GM21423 (cell line): Measurements from ENCODE around the gene CCR9.
"Not testable (repeated sequence)": the region's sequence is repeated elsewhere in the genome, so short reads cannot be mapped to it uniquely, and the experiment has no call there.

Source experiments
- ATAC-seq: cut with Tn5 transposase; IDR thresholded peaks from one replicate; pipeline ENCODE4 v1.9.1; 2021; ENCODE audit warnings: mild to moderate bottlenecking, moderate library complexity; ENCODE audit not compliant: unreplicated experiment

Gene CCR9

GRCh38 chr3:45885979-45886705 lies at the start of gene CCR9:
TSS of gene CCR9 (plus strand) at chr3:45886543. CDS start at chr3:45894934, 8,391 bp downstream.
- ATAC-seq = no peak

DNA sequence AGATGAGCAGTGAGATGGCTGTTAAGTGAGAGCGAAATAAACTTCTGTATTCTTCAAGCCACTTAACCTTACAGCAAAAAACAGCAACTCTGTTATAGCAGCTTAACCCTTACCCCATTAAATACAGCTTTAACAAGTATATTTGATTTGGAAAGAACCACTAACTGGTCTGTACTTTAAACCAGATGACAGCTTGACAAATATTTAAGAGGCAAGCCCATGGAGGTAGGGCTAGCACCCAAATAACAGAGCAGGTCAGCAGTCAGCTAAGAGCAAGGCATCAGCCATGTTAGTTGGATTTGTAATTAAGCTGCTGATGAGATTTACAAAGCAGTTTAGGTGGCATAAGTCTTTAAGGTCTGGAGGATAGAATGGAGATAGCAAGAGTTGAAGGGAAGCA lies 47.9 kb upstream of the CCR9 start:
- ATAC-seq = no peak

- ATAC-seq = peak; percentile 18
Measured at GRCh38 chr3:45841420-45841756, 45.0 kb upstream of the CCR9 start.

DNA sequence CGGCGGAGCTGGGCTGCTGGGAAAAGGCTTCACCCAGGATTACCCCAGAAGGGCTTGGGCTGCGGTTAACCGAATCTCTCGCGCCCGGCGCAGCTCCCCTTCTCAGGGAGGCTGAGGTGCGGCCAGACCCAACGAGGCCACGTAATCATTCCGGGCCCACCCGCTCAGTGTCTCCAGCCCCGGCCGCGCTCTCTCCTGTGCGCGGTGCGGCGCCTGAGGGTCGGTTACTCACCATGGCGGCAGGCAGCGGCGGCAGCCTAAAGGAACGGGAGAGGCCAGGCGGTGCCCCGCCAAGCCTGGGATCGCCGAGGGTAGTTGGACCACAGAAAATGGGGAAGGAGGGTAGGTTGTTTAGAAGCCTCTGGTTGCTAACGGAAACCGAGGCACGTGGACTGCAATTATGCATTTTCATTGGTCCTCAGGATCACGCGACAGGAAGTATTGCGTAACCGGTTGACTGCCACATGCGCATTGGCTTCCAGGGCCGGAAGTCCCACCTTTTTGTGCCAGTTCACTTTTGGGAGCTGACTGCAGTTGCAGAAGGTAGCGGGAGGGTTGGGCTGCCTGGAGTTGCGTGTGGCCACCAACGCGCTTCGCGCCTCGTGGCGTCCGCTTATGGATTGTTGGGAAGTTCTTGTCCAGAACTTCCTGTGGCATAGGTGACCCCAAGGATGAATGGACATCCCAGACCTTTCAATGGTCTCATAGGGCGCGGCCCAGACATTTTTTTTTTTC lies 44.4 kb upstream of the CCR9 start, which contains the start of gene LZTFL1:
Gene LZTFL1, minus strand, starts transcription at position 363 of the 735 bp plus-strand sequence. Its CDS starts 128 bp downstream, at position 235.
- peak; percentile 87 for ATAC-seq

GRCh38 chr3:45842851-45843625 lies 43.3 kb upstream of the CCR9 start:
- no peak for ATAC-seq

GRCh38 chr3:45844616-45845015 lies 41.7 kb upstream of the CCR9 start:
- no peak for ATAC-seq

DNA sequence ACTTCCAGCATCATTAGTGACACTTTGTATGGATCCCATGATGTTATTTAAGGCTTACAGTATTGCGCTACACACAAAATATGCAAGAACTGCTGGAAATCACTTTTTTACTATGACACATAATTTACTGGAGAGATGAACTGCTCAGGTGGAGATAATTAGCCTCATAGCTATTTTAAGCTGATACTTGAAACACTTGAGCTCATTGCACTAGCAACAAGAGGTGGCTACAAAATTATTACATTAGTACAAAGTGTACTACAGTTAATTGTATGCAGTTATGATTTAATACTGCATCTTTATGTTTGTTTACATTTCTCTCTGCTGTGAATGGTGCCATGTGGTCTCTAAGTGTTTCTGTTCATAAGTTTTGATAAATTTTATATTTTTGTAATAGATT lies 38.0 kb upstream of the CCR9 start:
- ATAC-seq = no peak

DNA sequence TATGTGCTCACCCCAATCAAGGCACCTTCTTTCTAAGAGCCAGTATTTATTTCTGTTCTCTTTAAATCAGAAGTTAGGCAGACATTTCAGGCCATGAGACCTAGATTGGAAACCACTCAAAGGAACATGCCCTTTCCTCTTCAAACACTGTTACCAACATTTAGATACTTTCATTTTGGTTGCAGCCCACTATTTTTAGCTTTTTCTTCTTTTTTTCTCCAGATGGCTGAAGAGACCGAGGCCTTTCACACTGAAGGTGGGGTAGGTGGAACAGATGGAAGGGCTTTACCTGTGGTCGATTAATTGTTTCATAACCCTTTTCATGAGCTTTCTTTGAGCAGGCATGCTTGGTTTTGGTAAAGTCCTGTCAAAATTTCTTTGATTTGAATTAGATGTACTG lies 33.5 kb upstream of the CCR9 start:
- no peak for ATAC-seq

DNA sequence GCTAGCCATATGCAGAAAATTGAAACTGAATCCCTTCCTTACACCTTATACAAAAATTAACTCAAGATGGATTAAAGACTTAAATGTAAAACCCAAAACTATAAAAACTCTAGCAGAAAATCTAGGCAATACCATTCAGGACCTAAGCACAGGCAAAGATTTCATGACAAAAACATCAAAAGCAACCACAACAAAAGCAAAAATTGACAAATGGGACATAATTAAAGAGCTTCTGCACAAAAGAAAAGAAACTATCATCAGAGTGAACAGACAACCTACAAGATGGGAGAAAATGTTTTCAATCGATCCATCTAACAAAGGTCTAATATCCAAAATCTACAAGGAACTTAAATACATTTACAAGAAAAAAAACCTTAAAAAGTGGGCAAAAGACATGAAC lies 30.0 kb upstream of the CCR9 start:
- not testable (repeated sequence) for ATAC-seq

DNA sequence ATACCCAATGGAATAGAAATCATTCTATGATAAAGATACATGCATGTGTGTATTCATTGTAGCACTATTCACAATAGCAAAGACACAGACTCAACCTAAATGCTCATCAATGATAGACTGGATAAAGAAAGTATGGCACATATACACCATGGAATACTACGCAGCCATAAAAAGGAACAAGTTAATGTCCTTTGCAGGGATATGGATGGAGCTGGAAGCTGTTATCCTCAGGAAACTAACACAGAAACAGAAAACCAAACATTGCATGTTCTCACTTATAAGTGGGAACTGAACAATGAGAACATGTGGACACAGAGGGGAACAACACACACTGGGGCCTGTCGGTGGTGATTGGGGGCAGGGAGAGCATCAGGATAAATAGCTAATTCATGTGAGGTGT lies 29.3 kb upstream of the CCR9 start:
- ATAC-seq = not testable (repeated sequence)

GRCh38 chr3:45858809-45859543 lies 27.4 kb upstream of the CCR9 start:
- ATAC-seq = no peak

DNA sequence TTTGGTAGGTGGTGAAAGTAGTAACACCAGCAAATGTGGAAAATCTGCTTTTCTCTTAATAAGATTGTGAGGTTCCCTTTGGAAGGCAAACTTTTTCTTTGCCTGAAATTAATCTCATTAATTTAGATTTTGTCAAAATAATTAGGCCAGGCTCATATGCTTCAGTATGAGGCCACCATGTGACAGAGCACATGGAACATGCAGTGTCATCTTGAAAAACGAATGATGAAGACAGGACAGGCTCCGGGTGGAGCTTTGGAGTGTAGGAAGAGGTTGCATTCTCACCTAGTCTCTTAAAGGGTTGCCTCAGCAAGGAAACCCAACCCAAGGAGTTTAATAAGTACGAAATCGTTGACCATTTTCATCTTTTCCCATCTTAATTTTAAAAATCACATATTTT lies 25.9 kb upstream of the CCR9 start:
- no peak for ATAC-seq

DNA sequence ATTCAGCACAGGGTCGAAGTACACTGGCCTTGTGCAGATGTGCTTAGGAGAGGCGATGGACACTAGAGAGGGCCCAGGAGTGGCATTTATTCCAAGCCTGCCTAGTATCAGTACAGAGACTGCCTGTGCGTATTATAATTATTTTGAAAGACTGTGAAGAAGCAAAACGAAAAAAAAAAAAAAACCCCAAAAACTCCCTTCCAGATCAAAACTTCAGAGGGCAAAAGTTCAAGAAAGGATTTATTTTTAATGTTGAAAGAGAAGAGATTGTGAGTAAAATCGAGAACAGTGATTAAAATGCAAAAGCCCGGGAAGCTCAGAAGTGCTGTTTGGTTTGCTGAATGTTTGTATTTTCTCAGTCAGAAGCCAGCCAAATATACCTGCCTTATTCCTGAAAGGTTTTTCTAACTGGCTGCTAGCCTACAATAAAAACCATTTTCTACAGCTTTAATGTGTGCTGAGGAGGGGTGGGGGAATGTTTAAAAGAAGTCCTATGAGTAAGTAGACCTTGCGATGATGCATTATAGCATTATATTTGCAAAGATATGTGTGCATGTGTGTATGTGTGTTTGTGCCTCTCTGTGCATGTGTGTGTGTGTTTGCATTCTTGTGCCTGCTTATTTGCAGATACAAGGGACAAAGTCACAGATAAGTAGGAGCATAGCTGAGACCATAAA lies 25.2 kb upstream of the CCR9 start:
- ATAC-seq = no peak

GRCh38 chr3:45864760-45865519 lies 21.4 kb upstream of the CCR9 start:
- ATAC-seq = peak; percentile 61

DNA sequence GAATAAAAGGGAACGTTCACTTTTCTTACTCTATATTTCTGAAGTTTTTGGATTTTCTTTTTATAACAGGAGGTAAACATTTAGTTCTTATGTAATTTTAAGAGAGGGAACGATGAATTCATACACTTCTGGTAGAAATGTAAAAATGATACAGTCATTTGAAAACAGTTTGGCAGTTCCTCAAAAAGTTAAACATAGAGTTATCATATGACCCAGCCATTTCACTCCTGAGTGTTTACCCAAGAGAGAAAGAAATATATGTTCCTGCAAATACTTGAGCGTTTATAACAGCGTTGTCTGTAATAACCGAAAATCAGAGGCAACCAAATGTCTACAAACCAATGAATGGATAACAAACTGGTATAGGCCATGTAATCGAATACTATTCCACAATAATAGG lies 20.8 kb upstream of the CCR9 start:
- ATAC-seq = no peak

DNA sequence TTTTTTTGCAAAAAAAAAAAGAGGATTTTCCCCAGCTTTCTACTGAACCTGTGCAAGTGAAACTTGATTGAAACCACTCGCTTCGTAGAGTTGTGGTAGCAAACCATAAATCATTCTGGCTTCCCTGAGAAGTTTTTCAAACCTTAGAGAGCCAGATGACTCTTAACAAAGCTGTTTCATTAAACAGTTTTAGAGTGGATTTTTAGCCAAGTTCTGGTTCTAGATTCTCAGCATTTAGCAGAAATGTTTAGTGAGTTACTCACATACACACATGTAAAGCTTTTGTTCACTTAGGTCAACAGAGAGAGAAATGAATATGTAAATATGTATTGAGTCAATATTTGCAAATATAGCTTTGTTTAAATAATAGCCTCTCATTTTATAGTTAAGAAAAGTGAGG lies 18.1 kb upstream of the CCR9 start:
- no peak for ATAC-seq

DNA sequence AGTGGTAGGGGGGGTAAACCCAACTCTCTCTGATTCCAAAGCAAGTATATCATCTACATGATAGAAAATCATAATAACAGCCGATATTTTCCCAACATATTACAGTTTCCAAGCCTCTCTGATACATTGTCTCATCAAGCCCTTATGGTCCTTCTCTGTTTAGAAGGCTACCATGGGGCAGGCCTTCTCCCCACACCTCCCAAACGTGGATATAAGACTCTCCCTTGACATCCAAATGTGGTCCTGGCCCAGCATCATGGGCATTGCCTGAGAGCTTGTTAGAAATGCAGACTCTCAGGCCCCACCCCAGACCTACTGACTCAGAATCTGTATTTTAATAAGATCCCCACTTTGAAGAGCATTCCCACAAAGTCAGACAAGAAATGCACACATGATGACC lies 17.7 kb upstream of the CCR9 start:
- no peak for ATAC-seq

- ATAC-seq = no peak
Measured at GRCh38 chr3:45869638-45870037, 16.7 kb upstream of the CCR9 start.

GRCh38 chr3:45870099-45870498 lies 16.2 kb upstream of the CCR9 start:
- no peak for ATAC-seq

- no peak for ATAC-seq
Measured at GRCh38 chr3:45871780-45872179, 14.6 kb upstream of the CCR9 start.
